HEK293 (cell line): ENCODE data around the gene MCM3AP.

Experiments
- EGR2 ChIP-seq: fragments of 450-650 bp; formaldehyde crosslinking; IDR thresholded peaks from 2 replicates; pipeline ENCODE4 v1.5.1; 2016; ENCODE audit warnings: low read depth, missing biosample characterization, missing genetic modification characterization
- GFI1B ChIP-seq: fragments of 450-650 bp; formaldehyde crosslinking; IDR thresholded peaks from 2 replicates; pipeline ENCODE4 v1.5.1; 2016; ENCODE audit warnings: missing biosample characterization, missing genetic modification characterization
- KLF10 ChIP-seq: fragments of 450-650 bp; IDR thresholded peaks from 2 replicates; pipeline ENCODE4 v1.5.1; 2018; ENCODE audit warnings: missing biosample characterization, mild to moderate bottlenecking, missing genetic modification characterization
- KLF9 ChIP-seq: fragments of 450-650 bp; formaldehyde crosslinking; IDR thresholded peaks from 2 replicates; pipeline ENCODE4 v1.5.1; 2016; ENCODE audit warnings: missing biosample characterization, missing genetic modification characterization, low read depth
- MZF1 ChIP-seq: fragments of 450-650 bp; formaldehyde crosslinking; IDR thresholded peaks from 2 replicates; pipeline ENCODE4 v1.5.1; 2017; ENCODE audit warnings: missing biosample characterization, missing genetic modification characterization, borderline replicate concordance
- ZBTB21 ChIP-seq: fragments of 450-650 bp; formaldehyde crosslinking; IDR thresholded peaks from 2 replicates; pipeline ENCODE4 v1.5.1; 2017; ENCODE audit warnings: missing biosample characterization, missing genetic modification characterization
- ZBTB48 ChIP-seq: fragments of 450-650 bp; formaldehyde crosslinking; IDR thresholded peaks from 2 replicates; pipeline ENCODE4 v1.5.1; 2016; ENCODE audit warnings: missing biosample characterization, missing genetic modification characterization
- ZFP37 ChIP-seq: fragments of 450-650 bp; formaldehyde crosslinking; IDR thresholded peaks from 2 replicates; pipeline ENCODE4 v1.5.1; 2016; ENCODE audit warnings: missing biosample characterization, missing genetic modification characterization
- ZFP69B ChIP-seq: fragments of 450-650 bp; formaldehyde crosslinking; IDR thresholded peaks from 2 replicates; pipeline ENCODE4 v1.5.1; 2016; ENCODE audit warnings: missing biosample characterization, missing genetic modification characterization
- ZNF114 ChIP-seq: fragments of 450-650 bp; formaldehyde crosslinking; IDR thresholded peaks from 2 replicates; pipeline ENCODE4 v1.5.0; 2017; ENCODE audit warnings: missing biosample characterization, missing genetic modification characterization
- ZNF132 ChIP-seq: fragments of 450-650 bp; formaldehyde crosslinking; IDR thresholded peaks from 2 replicates; pipeline ENCODE4 v1.5.1; 2017; ENCODE audit warnings: missing biosample characterization, missing genetic modification characterization, borderline replicate concordance
- ZNF146 ChIP-seq: fragments of 450-650 bp; formaldehyde crosslinking; IDR thresholded peaks from 2 replicates; pipeline ENCODE4 v1.5.1; 2016; ENCODE audit warnings: missing biosample characterization, missing genetic modification characterization
- ZNF157 ChIP-seq: fragments of 450-650 bp; formaldehyde crosslinking; IDR thresholded peaks from 2 replicates; pipeline ENCODE4 v1.5.1; 2016; ENCODE audit warnings: missing biosample characterization, missing genetic modification characterization
- ZNF274 ChIP-seq, 2 experiments: fragments of 200-500 bp in 1 of 2; fragments of 450-650 bp in 1 of 2; sonication (Bioruptor generic) in 1 of 2; formaldehyde crosslinking in 1 of 2; IDR thresholded peaks; 2 replicates each; pipeline versions ENCODE4 v1.5.1 to v1.6.1; 2014 to 2016; ENCODE audit warnings: borderline replicate concordance in 1 of 2, inconsistent platforms in 1 of 2, low read length in 1 of 2, missing biosample characterization in 1 of 2, missing genetic modification characterization in 1 of 2
- ZNF292 ChIP-seq: fragments of 450-650 bp; formaldehyde crosslinking; IDR thresholded peaks from 2 replicates; pipeline ENCODE4 v1.5.1; 2016; ENCODE audit warnings: low read depth, missing biosample characterization, missing genetic modification characterization, borderline replicate concordance
- ZNF426 ChIP-seq: fragments of 450-650 bp; formaldehyde crosslinking; IDR thresholded peaks from 2 replicates; pipeline ENCODE4 v1.5.1; 2017; ENCODE audit warnings: missing biosample characterization, missing genetic modification characterization, mild to moderate bottlenecking, inconsistent platforms, moderate library complexity
- ZNF48 ChIP-seq: fragments of 450-650 bp; formaldehyde crosslinking; IDR thresholded peaks from 2 replicates; pipeline ENCODE4 v1.5.1; 2016; ENCODE audit warnings: missing biosample characterization, missing genetic modification characterization
- ZNF521 ChIP-seq: fragments of 450-650 bp; formaldehyde crosslinking; IDR thresholded peaks from 2 replicates; pipeline ENCODE4 v1.5.1; 2017; ENCODE audit warnings: missing biosample characterization, mild to moderate bottlenecking, missing genetic modification characterization
- ZNF549 ChIP-seq: fragments of 450-650 bp; IDR thresholded peaks from 2 replicates; pipeline ENCODE4 v1.5.1; 2018; ENCODE audit warnings: missing biosample characterization, missing genetic modification characterization, mild to moderate bottlenecking, inconsistent platforms, moderate library complexity
- ZNF596 ChIP-seq: fragments of 450-650 bp; IDR thresholded peaks from 2 replicates; pipeline ENCODE4 v1.5.0; 2018; ENCODE audit warnings: missing biosample characterization, mild to moderate bottlenecking, missing genetic modification characterization, moderate library complexity
- ZNF707 ChIP-seq: fragments of 450-650 bp; formaldehyde crosslinking; IDR thresholded peaks from 2 replicates; pipeline ENCODE4 v1.5.1; 2016; ENCODE audit warnings: missing biosample characterization, missing genetic modification characterization
- ZNF843 ChIP-seq: fragments of 450-650 bp; formaldehyde crosslinking; IDR thresholded peaks from 2 replicates; pipeline ENCODE4 v1.5.1; 2016; ENCODE audit warnings: missing biosample characterization, missing genetic modification characterization
- TF ChIP-seq, protein P1 (sequence below): IDR thresholded peaks from 2 replicates; pipeline ENCODE4 v1.6.1; 2011; ENCODE audit warnings: mild to moderate bottlenecking, low read depth, low read length, borderline replicate concordance
- TF ChIP-seq, protein P2 (sequence below): fragments of 450-650 bp; formaldehyde crosslinking; IDR thresholded peaks from 2 replicates; pipeline ENCODE4 v1.5.1; 2016; ENCODE audit warnings: missing biosample characterization, missing genetic modification characterization
- TF ChIP-seq, protein P3 (sequence below): fragments of 450-650 bp; formaldehyde crosslinking; IDR thresholded peaks from 2 replicates; pipeline ENCODE4 v1.5.1; 2016; ENCODE audit warnings: missing biosample characterization, missing genetic modification characterization
- TF ChIP-seq, protein P4 (sequence below): fragments of 450-650 bp; formaldehyde crosslinking; IDR thresholded peaks from 2 replicates; pipeline ENCODE4 v1.5.1; 2017; ENCODE audit warnings: missing biosample characterization, missing genetic modification characterization
- TF ChIP-seq, protein P5 (sequence below): fragments of 450-650 bp; formaldehyde crosslinking; IDR thresholded peaks from 2 replicates; pipeline ENCODE4 v1.5.1; 2016; ENCODE audit warnings: missing biosample characterization, missing genetic modification characterization
- TF ChIP-seq, protein P6 (sequence below): fragments of 450-650 bp; formaldehyde crosslinking; IDR thresholded peaks from 2 replicates; pipeline ENCODE4 v1.5.0; 2017; ENCODE audit warnings: missing biosample characterization, missing genetic modification characterization, borderline replicate concordance

The MCM3AP gene

DNA sequence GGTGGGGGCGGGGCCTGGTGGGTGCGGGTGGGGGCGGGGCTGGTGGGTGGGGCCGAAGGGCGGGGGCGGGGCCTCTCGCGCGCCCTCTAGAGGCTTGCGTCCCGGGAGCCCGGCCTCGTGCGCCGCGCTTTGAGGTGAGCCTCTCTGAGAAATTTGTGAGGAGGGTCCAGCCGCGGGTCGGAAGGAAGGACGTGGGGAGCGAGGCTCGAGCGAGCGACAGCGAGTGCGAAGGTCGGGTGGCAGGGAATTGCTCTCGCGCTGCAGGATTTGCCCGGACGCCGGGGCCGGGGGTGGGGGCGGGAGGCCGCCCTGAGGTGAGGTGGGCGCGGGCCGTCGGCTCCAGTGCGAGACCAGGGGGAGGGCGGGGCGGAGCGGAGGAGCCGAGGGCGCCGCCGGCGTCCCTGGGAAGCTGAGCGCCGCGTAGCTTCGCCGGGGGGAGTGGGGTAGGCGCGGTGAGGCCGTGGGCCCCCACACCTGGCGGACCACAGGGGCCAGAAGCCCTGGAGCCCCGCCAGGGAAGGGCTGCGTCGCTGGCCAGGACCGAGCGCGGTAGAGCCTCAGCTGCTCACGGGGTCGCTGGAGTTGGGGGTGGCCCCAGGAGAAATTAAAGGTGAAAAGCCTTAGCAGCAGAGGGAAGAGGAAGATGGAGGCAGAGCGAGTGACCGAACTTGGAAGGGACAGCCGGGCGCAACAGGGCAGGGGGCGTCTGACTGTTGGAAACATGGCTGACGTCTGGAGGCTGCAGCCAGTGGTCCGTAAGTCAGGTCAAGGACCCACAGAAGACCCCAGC lies 56.1 kb downstream of the MCM3AP start (continued):
- TF ChIP-seq, protein P1, sequence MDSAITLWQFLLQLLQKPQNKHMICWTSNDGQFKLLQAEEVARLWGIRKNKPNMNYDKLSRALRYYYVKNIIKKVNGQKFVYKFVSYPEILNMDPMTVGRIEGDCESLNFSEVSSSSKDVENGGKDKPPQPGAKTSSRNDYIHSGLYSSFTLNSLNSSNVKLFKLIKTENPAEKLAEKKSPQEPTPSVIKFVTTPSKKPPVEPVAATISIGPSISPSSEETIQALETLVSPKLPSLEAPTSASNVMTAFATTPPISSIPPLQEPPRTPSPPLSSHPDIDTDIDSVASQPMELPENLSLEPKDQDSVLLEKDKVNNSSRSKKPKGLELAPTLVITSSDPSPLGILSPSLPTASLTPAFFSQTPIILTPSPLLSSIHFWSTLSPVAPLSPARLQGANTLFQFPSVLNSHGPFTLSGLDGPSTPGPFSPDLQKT, result no peak
- TF ChIP-seq ZNF843 (tag by site-specific recombination) (no peak), EGR2 (tag by site-specific recombination) (peak; percentile 48), ZNF146 (tag by site-specific recombination) (no peak), ZFP37 (no peak), KLF10 (peak; percentile 93), ZBTB48 (tag by site-specific recombination) (peak; percentile 91), ZNF132 (no peak), GFI1B (tag by site-specific recombination) (no peak), ZNF707 (tag by site-specific recombination) (no peak), ZNF596 (no peak), ZNF114 (tag by site-specific recombination) (no peak), ZNF292 (no peak), ZNF48 (tag by site-specific recombination) (no peak), ZNF521 (no peak), MZF1 (tag by site-specific recombination) (no peak), ZNF549 (tag by site-specific recombination) (no peak), KLF9 (tag by site-specific recombination) (peak; percentile 93), ZFP69B (tag by site-specific recombination) (0 out of 2 replicates have a peak, but pooled peaks have one; percentile 45), ZNF274 (IDR thresholded peaks at IDR 0.05; ENCODE audit: low read length) (no peak), ZNF274 (tag by site-specific recombination; IDR thresholded peaks at IDR 0.05; ENCODE audit: borderline replicate concordance) (no peak), ZNF426 (tag by site-specific recombination) (no peak), ZBTB21 (no peak), ZNF157 (tag by site-specific recombination) (no peak)
- TF ChIP-seq, protein P2, sequence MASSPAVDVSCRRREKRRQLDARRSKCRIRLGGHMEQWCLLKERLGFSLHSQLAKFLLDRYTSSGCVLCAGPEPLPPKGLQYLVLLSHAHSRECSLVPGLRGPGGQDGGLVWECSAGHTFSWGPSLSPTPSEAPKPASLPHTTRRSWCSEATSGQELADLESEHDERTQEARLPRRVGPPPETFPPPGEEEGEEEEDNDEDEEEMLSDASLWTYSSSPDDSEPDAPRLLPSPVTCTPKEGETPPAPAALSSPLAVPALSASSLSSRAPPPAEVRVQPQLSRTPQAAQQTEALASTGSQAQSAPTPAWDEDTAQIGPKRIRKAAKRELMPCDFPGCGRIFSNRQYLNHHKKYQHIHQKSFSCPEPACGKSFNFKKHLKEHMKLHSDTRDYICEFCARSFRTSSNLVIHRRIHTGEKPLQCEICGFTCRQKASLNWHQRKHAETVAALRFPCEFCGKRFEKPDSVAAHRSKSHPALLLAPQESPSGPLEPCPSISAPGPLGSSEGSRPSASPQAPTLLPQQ (tag by site-specific recombination), result peak; percentile 80
- TF ChIP-seq, protein P3, sequence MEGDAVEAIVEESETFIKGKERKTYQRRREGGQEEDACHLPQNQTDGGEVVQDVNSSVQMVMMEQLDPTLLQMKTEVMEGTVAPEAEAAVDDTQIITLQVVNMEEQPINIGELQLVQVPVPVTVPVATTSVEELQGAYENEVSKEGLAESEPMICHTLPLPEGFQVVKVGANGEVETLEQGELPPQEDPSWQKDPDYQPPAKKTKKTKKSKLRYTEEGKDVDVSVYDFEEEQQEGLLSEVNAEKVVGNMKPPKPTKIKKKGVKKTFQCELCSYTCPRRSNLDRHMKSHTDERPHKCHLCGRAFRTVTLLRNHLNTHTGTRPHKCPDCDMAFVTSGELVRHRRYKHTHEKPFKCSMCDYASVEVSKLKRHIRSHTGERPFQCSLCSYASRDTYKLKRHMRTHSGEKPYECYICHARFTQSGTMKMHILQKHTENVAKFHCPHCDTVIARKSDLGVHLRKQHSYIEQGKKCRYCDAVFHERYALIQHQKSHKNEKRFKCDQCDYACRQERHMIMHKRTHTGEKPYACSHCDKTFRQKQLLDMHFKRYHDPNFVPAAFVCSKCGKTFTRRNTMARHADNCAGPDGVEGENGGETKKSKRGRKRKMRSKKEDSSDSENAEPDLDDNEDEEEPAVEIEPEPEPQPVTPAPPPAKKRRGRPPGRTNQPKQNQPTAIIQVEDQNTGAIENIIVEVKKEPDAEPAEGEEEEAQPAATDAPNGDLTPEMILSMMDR (tag by site-specific recombination), result peak; percentile 75
- TF ChIP-seq, protein P4, sequence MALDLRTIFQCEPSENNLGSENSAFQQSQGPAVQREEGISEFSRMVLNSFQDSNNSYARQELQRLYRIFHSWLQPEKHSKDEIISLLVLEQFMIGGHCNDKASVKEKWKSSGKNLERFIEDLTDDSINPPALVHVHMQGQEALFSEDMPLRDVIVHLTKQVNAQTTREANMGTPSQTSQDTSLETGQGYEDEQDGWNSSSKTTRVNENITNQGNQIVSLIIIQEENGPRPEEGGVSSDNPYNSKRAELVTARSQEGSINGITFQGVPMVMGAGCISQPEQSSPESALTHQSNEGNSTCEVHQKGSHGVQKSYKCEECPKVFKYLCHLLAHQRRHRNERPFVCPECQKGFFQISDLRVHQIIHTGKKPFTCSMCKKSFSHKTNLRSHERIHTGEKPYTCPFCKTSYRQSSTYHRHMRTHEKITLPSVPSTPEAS (tag by site-specific recombination), result no peak
- TF ChIP-seq, protein P5, sequence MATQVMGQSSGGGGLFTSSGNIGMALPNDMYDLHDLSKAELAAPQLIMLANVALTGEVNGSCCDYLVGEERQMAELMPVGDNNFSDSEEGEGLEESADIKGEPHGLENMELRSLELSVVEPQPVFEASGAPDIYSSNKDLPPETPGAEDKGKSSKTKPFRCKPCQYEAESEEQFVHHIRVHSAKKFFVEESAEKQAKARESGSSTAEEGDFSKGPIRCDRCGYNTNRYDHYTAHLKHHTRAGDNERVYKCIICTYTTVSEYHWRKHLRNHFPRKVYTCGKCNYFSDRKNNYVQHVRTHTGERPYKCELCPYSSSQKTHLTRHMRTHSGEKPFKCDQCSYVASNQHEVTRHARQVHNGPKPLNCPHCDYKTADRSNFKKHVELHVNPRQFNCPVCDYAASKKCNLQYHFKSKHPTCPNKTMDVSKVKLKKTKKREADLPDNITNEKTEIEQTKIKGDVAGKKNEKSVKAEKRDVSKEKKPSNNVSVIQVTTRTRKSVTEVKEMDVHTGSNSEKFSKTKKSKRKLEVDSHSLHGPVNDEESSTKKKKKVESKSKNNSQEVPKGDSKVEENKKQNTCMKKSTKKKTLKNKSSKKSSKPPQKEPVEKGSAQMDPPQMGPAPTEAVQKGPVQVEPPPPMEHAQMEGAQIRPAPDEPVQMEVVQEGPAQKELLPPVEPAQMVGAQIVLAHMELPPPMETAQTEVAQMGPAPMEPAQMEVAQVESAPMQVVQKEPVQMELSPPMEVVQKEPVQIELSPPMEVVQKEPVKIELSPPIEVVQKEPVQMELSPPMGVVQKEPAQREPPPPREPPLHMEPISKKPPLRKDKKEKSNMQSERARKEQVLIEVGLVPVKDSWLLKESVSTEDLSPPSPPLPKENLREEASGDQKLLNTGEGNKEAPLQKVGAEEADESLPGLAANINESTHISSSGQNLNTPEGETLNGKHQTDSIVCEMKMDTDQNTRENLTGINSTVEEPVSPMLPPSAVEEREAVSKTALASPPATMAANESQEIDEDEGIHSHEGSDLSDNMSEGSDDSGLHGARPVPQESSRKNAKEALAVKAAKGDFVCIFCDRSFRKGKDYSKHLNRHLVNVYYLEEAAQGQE (tag by site-specific recombination), result no peak; the same call in 1 of the 2 replicates
- TF ChIP-seq, protein P6, sequence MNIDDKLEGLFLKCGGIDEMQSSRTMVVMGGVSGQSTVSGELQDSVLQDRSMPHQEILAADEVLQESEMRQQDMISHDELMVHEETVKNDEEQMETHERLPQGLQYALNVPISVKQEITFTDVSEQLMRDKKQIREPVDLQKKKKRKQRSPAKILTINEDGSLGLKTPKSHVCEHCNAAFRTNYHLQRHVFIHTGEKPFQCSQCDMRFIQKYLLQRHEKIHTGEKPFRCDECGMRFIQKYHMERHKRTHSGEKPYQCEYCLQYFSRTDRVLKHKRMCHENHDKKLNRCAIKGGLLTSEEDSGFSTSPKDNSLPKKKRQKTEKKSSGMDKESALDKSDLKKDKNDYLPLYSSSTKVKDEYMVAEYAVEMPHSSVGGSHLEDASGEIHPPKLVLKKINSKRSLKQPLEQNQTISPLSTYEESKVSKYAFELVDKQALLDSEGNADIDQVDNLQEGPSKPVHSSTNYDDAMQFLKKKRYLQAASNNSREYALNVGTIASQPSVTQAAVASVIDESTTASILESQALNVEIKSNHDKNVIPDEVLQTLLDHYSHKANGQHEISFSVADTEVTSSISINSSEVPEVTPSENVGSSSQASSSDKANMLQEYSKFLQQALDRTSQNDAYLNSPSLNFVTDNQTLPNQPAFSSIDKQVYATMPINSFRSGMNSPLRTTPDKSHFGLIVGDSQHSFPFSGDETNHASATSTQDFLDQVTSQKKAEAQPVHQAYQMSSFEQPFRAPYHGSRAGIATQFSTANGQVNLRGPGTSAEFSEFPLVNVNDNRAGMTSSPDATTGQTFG (tag by site-specific recombination), result no peak
